Measurements from ENCODE around the gene PRPF39.

DNA sequence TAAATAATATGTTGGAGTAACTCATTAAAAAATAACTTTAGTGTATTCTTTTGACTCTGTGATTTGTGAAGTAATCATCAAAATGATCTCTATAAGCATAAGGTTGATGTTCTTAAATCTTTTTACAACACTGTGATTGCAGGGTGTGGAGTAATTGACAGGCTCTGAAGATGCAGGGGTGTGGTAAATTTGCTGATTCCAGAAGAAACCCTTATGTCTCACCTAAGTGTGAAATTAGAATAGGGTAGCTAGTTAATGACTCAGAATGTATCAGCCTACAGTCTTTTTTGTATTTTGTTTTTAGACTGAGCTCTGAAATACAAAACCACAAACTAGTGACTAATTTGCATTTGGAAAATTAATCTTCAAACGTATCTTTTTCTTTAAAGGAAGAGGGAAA, 5.9 kb downstream of the PRPF39 start:
- TF ChIP-seq, protein P1, sequence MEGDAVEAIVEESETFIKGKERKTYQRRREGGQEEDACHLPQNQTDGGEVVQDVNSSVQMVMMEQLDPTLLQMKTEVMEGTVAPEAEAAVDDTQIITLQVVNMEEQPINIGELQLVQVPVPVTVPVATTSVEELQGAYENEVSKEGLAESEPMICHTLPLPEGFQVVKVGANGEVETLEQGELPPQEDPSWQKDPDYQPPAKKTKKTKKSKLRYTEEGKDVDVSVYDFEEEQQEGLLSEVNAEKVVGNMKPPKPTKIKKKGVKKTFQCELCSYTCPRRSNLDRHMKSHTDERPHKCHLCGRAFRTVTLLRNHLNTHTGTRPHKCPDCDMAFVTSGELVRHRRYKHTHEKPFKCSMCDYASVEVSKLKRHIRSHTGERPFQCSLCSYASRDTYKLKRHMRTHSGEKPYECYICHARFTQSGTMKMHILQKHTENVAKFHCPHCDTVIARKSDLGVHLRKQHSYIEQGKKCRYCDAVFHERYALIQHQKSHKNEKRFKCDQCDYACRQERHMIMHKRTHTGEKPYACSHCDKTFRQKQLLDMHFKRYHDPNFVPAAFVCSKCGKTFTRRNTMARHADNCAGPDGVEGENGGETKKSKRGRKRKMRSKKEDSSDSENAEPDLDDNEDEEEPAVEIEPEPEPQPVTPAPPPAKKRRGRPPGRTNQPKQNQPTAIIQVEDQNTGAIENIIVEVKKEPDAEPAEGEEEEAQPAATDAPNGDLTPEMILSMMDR (IDR thresholded peaks at IDR 0.05; ENCODE audit: low read depth, low read length), result no peak
- no peak for TF ChIP-seq MAX (IDR thresholded peaks at IDR 0.05; ENCODE audit: low read depth, low read length)

Measured in NB4 (cell line).